ENCODE measurements around the gene ATP11A.

The ATP11A gene

GRCh38 chr13:112917737-112918136, 227.9 kb downstream of the ATP11A start:
- DNase-seq, result no peak

- no peak for DNase-seq
These were observed 228.4 kb downstream of the ATP11A start for GRCh38 chr13:112918266-112918665.

GRCh38 chr13:112918746-112919145, 228.9 kb downstream of the ATP11A start:
- DNase-seq, result no peak

- no peak for DNase-seq
These were observed 234.1 kb downstream of the ATP11A start for GRCh38 chr13:112923962-112924361.

GRCh38 chr13:112924365-112924764, 234.5 kb downstream of the ATP11A start:
- DNase-seq, result no peak

- DNase-seq, result no peak
These were observed 236.2 kb downstream of the ATP11A start for GRCh38 chr13:112926003-112926402.

GRCh38 chr13:112926993-112927392, 237.2 kb downstream of the ATP11A start:
- DNase-seq, result no peak

GRCh38 chr13:112928020-112928971, 238.5 kb downstream of the ATP11A start:
- no peak for DNase-seq

- no peak for DNase-seq
These were observed 239.3 kb downstream of the ATP11A start for GRCh38 chr13:112928972-112929782.

- DNase-seq, result no peak
These were observed 239.9 kb downstream of the ATP11A start for GRCh38 chr13:112929783-112930055.

- no peak for DNase-seq
These were observed 240.4 kb downstream of the ATP11A start for GRCh38 chr13:112930192-112930591.

GRCh38 chr13:112931028-112931934, 241.4 kb downstream of the ATP11A start:
- peak; percentile 9 for DNase-seq

- no peak for DNase-seq
These were observed 243.1 kb downstream of the ATP11A start for GRCh38 chr13:112932971-112933370.

GRCh38 chr13:112933649-112934048, 243.8 kb downstream of the ATP11A start:
- DNase-seq, result no peak

- DNase-seq, result no peak
These were observed 244.2 kb downstream of the ATP11A start for GRCh38 chr13:112934078-112934477.

Measured in NCI-H226 (cell line).